ENCODE measurements around the gene KIRREL3.

Gene KIRREL3

DNA sequence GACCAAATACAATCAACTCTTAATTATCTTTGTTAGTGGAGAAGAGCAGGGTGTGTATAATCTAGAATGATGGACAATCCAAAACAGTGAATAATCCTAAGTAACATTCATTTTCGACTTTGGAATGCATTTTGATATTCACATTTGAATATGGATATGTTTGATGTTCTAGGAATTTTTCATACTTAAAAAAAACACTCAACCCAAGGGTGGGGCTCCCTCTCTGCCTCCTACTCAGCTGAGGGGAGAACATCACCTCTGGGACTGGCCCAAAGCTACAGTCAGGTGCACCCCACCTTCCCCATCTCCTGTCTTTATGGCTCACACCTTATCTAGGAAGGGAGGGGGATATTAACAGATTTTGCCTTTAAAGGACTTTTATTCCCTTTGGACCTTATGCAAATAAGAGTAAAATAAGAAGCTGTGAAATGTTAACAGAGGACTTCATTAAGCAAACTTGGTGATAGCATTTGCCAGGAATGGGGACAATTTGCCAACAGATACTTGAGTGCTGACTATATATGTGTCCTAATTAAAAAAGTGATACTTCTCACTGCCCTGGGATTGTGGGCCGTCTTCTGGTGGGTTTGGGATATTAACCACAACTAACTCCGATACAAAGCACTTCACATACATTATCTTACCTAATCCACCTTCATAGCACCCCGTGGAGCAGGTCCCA, 458.1 kb downstream of the KIRREL3 start:
- no peak for DNase-seq (ENCODE audit: low spot score)

DNA sequence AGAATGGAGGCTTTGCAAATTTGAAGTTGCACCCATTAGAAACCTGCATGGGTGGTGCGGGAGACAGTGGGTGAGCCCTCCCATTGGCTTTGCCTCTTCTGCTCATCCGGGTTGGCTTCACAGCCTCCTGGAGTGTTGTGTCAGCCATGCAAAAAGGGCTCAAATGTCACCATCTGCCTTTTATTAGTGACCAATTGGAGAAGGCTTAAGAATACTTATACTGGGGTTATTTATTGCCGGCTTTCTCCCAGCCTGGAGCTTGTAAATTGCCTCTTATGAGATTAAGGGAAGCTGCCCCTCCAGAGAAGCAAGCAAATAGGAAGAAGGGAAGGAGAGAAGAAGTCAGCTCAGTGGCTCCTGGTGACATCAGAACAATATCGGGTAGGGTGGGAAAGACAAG, 462.5 kb downstream of the KIRREL3 start:
- no peak for DNase-seq (ENCODE audit: low spot score)

DNA sequence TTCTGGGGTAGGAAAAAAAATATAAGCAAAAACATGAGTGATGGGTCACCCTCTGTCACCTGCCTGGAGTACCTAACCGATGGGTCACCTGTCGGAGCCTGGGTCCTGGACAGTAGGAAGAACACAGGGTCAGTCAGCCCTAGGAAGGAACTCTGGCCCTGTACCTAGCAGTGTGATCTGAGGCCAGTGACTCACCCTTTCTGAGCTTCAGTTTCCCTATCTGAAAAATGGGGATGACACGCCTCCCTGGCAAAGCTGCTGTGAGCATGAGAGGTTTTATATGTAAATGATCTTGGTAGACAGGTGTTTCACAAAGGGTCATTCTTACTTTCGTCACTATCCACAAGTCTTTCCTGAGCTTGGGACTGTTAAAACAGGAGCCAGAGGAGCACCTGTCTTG, 463.1 kb downstream of the KIRREL3 start:
- DNase-seq (ENCODE audit: low spot score) = no peak

DNA sequence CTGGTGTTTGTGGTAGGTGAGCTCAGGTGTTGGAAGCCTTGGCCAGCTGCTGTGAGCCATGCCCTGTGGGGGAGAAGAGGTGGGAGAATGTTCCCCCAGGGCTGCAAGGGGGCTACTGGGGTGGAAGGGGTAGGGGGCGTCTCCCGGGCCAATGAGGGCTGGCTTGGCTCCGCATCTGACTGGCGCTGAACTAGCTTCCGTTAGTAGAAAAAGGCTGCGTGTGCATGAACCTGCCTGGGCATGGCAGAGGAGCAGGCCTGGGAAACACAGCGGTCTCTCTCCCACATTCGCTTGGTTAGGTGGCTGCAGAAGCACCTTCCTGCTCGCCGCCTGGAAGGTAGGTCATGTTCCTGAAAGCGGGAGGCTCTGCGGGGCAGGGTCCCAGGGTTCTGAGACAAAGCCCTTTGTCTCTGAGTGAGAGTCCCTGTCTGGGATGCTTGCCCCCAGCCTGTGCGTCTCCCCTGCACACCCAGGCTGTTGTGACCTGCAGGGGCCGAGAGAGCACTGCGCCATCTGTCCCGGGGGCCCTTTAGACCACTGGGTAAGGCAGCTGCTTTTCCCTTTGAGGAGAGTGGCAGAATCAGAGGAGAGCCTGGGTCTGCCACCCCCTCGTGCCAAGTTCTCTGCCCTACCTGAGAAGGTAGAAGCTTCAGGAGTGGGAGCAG, 466.3 kb downstream of the KIRREL3 start:
- DNase-seq (ENCODE audit: low spot score) = no peak

DNA sequence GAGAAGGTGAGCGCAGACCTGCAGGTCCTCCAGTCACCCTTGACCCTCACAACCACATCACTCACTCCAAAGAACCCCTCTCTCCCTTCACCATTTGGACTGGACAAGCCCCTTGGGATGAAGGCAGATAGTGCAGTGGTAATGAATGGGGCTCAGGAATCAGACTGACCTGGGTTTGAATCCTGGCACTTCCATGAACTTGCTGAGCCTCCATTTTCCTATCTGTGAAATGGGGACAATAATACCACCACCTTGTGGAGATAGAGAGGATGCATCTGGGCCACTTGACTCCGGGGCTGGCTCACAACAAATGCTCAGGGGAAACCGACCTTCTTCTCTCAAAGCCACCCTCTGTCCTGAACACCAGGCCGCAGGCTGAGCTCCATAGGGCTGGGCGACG, 467.0 kb downstream of the KIRREL3 start:
- no peak for DNase-seq (ENCODE audit: low spot score)

DNA sequence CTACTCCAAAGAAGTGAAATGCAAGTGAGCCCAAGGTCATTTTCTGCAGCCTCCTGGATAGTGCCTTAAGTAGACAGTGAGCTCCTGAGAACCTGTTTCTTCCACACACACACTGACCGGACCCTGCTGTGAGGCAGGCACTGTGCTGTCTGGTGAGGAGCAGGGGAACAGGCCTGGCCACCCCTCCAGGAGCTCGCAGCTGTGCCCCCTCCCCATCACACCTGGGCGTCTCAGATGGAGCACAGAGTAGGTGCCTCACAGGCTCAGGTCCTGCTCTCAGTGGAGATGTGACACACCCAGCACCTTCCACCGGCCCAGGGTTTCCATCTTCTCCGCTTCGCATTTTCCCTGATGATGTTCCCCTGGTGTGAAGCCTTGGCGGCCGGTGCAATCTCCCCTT, 470.2 kb downstream of the KIRREL3 start:
- DNase-seq (ENCODE audit: low spot score) = no peak

DNA sequence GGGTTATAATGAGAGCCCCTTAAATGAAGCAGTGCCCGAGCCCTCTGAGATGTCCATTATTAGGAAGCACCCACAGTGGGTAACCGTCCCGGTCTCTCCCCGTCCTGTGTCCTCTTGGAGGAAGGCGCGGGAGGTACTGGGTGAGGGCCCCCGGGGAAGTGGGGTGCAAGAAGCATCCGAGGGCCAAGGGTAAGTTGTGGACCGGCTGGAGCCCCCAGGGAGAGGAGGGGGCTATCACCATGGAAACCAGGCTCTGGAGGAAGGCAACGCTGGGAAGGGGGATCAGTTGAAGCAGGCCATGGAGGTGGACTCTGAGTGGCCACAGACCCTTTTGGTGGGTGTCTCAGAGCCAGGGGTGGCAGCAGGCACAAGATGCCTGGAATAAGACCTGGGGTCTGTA, 471.5 kb downstream of the KIRREL3 start:
- DNase-seq (ENCODE audit: low spot score) = no peak

DNA sequence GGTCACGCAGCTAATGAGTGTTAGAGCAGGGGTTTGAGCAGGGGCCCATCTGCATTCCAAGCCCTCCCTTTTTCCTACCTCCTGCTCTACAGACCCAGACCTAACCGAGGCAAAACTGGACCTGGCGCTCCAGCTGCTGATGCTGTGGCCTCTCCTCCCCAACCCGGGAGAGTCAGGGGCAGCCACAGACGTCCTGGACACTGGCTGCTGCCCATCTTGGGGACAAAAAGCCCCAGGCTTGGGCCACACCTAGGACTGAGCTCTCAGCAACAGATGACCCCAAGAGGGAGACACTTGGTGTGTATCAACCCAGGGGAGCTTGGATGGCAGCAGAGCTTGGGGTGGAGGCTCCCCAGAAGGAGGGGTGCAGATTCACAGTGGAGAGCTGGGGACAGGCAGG, 472.5 kb downstream of the KIRREL3 start:
- DNase-seq (ENCODE audit: low spot score) = no peak

DNA sequence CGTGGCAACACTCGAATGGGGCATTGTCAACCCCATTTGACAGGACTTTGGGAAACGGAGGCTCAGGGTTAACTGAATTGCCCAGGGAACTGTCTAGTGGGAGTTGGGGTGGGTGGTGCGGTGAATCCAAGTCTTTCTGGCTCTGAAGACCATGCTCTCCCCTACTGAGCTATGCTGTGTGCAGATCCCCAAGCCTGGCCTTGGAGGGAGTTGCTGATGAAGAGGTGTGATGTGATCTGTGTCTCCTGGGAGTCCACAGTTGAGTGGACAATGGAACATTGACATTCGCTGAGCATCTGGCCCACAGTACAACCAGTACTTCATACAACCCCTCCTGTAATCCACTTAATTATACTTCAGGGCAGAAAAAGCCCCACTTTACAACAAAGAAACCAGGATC, 472.9 kb downstream of the KIRREL3 start:
- DNase-seq (ENCODE audit: low spot score) = no peak

DNA sequence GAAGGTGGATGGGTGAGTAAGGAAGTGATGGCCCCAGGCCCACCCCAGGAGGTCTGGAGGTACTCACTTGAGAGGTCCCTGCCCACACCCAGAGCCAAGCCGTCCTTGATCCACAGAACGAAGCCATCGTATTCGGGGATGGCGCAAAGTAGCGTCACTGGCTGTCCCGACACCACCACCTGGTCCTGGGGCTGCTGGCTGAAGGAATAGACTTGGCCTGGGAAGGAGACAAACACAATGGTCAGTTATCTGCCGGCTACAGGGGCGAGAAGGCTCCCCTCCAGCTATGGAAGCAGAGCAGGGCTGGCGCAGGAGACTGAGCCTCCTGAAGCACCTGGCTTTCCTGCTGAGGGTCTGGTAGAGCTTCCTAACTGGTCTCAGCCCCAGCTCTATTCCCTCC, 474.1 kb downstream of the KIRREL3 start:
- DNase-seq (ENCODE audit: low spot score) = no peak

DNA sequence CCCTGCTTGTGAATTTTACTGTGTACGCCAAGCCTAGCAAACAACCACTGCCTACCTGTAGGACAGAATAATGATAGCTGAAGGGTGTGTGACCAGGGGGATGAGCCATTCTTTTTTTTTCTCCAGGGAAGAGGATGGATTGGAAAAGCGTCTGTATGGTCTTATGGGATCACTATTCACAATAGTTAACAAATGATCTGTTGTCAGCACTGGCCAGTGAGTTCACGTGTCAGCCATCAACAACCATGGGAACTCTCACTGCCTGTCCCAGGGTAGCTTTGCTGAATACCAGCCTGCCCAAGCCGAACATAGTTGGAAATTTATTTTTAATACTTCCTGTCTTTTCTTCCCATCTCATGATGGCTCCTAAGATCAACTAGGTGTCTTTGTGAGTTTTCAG, 474.9 kb downstream of the KIRREL3 start:
- no peak for DNase-seq (ENCODE audit: low spot score)

DNA sequence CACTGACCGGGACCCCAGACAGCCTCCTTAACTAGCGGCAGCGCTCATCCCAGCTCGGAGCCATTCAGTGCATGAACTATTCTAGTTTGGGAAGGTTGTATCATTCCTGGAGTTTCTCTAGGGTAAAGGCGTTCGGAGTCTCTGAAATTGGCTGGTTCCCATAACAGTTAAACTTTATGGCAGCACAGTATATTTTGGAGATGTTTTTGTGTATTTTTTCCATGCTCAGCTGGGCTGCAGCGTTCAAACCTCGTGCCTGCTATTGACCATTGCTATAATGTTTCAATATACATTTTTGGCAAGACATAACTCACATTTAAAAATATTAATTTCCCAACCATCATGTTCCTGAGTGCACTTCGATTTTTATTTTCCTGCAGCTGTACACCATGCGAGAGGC, 475.4 kb downstream of the KIRREL3 start:
- no peak for DNase-seq (ENCODE audit: low spot score)

DNA sequence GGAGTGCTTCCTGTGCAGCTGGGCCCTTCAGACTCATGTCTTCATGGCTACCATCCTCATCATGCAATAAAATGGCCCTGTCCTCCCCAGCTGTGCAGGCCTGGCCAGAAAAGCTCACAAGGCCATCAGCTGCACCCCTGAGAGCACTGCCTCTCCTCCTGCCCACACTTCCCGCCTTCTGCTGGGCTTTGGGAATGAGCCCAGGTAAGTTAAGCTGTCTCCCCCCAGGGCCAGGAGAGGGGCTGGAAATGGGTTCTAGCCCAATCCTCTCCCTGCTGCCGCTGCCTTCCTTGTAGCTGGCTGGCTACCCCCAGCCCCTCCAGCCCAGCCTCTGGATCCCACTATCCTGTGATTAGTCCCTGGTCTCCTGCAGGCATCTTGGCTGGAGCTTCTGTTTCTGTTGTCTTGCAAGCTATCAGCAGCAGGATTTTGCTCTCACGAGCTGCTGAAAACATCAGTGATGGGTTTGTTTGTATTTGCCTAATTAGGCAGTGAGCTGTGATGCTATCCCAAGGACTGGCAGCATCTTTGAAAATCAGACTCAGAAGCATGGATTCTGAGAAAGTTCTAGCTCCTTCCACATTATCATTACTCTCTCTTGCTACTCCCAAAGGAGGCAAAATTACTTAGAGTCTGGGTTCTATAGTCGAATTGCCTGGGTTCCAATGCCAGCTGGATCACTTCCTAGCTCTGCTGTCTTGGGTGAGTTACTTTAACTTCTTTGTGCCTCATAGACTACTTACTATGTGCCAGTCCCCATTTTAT, 476.9 kb downstream of the KIRREL3 start:
- DNase-seq (ENCODE audit: low spot score) = no peak

DNA sequence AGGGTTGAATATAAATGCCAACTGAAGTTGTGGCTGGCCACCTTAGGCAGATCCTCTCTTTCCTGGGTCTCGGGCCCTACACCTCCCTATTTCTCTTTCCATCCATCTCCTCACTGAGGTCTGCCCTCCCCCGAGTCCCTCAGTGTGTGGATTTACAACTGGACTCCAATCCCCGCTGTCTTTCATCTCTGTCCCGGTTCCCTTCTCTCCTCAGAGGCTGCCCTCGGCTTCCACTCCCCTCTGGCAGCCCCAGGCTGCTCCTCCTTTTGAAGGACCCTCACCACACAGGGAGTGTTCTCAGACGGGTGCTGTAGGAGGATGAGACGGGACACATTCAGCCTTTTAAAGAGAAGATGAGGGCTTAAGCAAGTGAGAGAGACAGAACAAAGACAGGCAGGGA, 478.0 kb downstream of the KIRREL3 start:
- no peak for DNase-seq (ENCODE audit: low spot score)

DNA sequence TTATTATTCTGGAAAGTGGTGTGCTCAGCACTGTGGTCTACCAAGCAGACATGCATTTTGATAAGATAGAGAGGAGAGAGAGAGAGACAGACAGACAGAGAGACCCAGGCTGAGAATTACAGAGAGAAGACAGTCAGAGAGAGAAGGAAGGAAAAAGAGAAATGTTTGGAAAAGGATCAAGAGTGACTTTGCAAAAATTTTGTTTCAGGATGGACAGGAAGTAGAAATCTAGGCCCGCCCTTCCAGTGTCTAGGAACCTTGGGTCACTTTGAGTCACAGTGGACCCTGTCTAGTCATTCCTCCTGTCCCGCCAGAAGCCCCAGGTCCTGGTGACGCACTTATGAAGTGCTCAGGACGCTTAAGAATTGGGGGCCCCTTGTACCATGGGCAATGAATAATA, 478.4 kb downstream of the KIRREL3 start:
- DNase-seq (ENCODE audit: low spot score) = no peak

DNA sequence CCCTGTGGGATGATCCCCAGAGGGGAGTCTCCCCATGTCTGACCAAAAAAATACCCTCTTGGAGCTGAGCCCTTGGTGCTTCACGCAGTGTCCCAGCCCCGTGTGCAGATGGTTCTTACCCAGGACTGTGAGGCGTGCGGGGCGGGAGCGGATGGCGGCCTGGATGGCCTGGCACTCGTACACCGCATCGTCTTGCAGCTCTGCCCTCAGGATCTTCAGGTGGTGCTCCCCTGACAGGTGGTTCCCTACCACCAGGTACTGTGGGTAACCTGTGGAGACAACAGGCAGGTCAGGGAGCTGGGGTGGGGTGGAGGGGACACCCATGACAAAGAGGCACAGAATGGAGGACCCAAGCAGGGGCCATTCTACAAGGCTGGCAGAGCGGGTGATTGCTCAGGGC, 479.4 kb downstream of the KIRREL3 start:
- DNase-seq (ENCODE audit: low spot score) = no peak

DNA sequence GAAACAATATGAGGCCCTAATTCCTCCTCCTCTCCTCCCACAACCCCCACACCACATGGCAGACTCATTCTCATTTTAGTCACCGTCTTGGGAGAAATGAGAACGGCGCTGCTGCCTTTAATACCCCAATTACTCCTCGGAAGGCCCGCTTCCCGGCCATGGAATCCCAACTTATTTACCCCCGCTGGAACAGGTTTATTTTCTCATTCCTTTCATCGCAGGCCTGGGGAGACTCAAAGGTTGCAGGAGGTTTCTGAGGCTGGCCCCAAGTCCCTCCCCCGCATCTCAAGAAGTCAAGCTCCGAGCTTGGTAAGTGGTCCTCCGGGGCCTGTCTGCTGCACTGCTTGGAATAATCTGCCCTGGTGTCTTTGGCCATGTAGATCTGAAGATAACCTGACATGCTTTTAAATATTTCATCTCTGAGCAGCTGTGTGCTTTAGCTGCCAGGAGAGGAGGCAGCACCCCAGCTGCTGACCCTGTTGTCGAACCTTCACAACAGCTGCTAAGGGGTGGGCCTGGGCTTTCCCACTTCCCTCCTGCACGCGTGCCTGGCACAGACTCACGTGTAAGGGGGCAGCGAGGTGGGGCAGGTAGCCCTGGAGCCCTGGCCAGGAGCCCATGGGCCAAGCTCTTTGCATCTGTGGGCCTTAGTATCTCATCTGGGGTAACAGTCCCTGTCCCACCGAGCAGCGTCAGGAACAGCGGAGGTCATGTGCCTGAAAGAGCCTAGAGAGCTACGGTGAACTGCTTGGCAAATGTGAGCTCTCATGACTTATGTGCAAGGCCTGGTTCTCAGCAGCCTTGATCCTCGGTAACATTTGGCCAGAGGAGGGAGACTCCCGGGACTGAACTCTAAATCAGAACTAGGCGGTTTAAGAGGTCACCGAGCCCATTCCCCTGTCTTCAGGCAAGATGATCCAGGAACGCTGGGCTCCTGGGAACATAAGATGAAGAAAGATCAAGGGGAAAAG, 480.5 kb downstream of the KIRREL3 start:
- peak; percentile 55 for DNase-seq (ENCODE audit: low spot score)

DNA sequence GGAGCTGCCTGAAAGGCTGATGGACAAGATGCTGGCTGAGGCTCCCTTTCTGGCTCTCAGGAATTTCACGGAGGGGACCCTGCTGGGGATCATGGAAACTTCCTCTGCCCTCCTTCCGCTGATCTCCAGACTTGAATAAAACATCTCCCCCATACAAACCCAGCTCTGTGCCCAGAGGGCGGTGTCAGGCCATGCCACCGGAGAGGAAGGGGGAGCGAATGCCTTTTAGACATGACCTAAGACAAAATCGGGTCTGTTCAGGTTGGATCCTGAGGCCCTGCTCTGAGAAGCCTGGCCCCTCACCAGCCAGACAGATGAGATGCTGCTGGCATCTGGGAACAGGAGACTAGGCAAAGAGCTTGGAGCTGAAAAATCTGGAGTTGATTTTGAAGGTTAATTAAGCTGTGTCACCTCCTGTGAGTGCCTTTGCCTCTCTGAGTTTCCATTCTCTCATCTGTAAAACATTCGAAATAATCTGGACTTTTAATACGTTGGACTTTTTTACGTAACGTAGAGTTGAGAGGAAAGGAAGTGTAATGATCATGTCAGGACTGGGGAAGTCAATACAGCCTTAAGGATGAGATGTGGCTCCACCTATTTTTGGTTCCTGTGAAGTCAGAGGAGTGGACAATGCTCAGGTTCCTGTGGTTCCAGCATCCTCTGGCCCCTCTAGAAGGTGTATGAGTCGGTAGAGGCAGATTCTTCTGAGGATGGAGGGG, 481.4 kb downstream of the KIRREL3 start:
- DNase-seq (ENCODE audit: low spot score) = no peak

DNA sequence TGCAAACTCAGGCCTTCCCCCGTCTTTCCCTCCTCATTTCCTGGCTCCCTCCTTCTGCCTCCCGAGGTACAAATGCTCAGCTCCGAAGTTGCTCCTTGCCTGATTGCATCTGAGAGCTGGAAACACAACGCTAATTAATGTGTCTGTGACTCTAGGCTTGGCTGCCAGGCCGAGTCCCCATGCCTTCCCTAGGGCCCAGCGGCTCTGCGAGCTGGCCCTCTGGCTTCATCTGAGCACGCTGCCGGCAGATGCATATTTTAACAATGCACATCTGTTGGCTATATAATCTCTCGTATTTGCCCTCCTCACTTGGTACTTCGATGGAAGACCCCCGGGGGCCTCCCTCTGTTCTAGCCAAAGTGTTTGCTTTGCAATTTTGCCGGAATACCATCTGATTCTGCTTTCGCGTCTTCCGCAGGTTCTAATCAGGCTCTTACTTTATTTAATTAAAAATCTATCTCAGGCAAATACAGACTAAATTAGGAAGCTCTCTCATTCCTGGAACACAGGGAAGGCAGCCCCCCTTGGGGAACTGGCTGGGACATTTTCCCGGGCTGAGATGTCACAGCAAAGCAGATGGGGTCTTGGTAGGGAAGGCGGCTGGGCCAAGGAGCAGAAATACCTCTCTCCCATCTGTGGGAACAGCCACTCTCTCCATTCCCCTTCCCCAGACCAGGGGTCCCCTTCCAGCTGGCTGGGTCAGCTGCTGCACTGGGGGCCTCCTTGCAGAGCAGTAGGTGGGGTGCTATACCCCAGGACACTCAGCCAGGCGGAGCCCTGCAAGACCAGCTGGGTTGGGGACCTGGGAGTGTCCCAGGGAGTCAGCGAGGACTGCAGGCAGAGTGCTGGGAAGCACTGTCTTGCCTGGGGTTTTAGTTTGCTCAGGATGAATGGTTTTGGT, 482.2 kb downstream of the KIRREL3 start:
- peak; percentile 32 for DNase-seq (ENCODE audit: low spot score)

DNA sequence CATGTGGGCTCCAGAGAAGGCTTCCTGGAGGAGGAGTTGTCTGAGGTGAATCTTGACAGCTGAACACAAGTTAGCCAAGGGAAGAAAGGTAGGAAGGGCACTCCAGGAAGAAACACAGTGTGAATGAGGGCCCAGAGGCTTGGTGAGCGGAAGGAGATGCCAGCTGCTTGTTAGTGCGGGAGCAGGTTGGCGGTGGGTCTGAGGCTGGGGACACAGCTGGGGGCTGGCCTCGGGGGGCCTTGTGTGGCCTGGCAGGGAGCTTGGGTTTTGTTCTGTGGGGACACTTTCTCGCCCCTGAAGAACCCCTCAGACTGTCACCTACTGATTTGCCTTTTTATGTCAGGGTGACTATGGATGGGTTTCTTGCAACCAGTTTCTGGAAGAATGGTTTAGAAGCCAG, 485.1 kb downstream of the KIRREL3 start:
- DNase-seq (ENCODE audit: low spot score) = no peak
